Measurements from ENCODE around the gene KRT36.

KRT36 gene

GRCh38 chr17:41462705-41463104 lies 27.0 kb downstream of the KRT36 start:
- TF ChIP-seq, protein P1, sequence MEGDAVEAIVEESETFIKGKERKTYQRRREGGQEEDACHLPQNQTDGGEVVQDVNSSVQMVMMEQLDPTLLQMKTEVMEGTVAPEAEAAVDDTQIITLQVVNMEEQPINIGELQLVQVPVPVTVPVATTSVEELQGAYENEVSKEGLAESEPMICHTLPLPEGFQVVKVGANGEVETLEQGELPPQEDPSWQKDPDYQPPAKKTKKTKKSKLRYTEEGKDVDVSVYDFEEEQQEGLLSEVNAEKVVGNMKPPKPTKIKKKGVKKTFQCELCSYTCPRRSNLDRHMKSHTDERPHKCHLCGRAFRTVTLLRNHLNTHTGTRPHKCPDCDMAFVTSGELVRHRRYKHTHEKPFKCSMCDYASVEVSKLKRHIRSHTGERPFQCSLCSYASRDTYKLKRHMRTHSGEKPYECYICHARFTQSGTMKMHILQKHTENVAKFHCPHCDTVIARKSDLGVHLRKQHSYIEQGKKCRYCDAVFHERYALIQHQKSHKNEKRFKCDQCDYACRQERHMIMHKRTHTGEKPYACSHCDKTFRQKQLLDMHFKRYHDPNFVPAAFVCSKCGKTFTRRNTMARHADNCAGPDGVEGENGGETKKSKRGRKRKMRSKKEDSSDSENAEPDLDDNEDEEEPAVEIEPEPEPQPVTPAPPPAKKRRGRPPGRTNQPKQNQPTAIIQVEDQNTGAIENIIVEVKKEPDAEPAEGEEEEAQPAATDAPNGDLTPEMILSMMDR (IDR thresholded peaks at IDR 0.05; ENCODE audit: borderline replicate concordance, insufficient read depth, low read depth, low read length) = no peak
- no peak overlapping the region for H3K4me3 ChIP-seq (ENCODE audit: low read depth, low read length)

- TF ChIP-seq, protein P1 (IDR thresholded peaks at IDR 0.05; ENCODE audit: borderline replicate concordance, insufficient read depth, low read depth, low read length) = no peak
- H3K4me3 ChIP-seq (ENCODE audit: low read depth, low read length) = no peak overlapping the region
Observed at GRCh38 chr17:41457676-41458075, 32.0 kb downstream of the KRT36 start.

- no peak overlapping the region for H3K4me3 ChIP-seq (ENCODE audit: low read depth, low read length)
Observed at GRCh38 chr17:41456204-41456603, 33.5 kb downstream of the KRT36 start.

DNA sequence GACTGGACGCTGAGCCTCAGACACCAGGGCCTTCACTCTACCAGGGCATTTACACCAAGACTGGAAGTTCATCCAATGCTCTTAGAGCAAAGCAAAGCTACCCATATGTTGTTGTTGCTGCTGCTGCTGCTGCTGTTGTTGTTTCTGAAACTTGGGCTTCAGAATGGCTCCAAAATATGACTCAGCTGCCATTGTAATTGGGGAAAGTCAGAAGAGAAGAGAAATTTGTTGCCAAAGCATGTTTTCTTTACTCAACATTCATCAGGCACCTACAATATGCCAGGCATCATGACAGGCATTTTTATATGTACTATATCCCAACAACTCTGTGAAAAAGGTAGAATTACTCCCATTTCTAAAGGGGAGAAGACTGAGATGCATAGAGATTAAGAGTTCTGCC lies 34.5 kb downstream of the KRT36 start:
- TF ChIP-seq, protein P1 (IDR thresholded peaks at IDR 0.05; ENCODE audit: borderline replicate concordance, insufficient read depth, low read depth, low read length) = no peak

More at GRCh38 chr17:41456204-41456603, 33.5 kb downstream of the KRT36 start:
- TF ChIP-seq, protein P1 (IDR thresholded peaks at IDR 0.05; ENCODE audit: borderline replicate concordance, insufficient read depth, low read depth, low read length) = no peak

DNA sequence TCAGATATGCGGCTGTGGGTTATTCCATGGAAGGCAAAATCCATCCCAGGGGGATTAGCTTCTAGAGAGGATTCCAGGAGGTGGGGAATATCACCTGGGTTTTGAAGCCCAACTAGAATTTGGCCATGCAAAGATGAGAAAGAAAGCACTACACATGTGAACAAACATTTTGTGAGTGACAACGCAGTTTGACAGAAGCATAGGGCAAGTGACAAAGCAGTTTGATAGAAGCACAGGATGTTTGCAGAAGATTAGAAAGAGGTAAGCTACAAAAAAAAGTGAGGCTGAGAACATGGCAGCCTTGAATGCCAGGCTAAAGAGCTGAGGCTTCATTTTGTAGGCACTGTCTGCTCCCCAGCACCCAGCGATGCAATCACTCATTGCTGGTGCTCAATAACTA lies 36.6 kb downstream of the KRT36 start:
- no peak overlapping the region for H3K4me3 ChIP-seq (ENCODE audit: low read depth, low read length)
- TF ChIP-seq, protein P1 (IDR thresholded peaks at IDR 0.05; ENCODE audit: borderline replicate concordance, insufficient read depth, low read depth, low read length) = no peak

More for the DNA sequence above, 34.5 kb downstream of the KRT36 start:
- H3K4me3 ChIP-seq (ENCODE audit: low read depth, low read length) = no peak overlapping the region

GRCh38 chr17:41452281-41452680 lies 37.4 kb downstream of the KRT36 start:
- TF ChIP-seq, protein P1 (IDR thresholded peaks at IDR 0.05; ENCODE audit: borderline replicate concordance, insufficient read depth, low read depth, low read length) = no peak
- no peak overlapping the region for H3K4me3 ChIP-seq (ENCODE audit: low read depth, low read length)

DNA sequence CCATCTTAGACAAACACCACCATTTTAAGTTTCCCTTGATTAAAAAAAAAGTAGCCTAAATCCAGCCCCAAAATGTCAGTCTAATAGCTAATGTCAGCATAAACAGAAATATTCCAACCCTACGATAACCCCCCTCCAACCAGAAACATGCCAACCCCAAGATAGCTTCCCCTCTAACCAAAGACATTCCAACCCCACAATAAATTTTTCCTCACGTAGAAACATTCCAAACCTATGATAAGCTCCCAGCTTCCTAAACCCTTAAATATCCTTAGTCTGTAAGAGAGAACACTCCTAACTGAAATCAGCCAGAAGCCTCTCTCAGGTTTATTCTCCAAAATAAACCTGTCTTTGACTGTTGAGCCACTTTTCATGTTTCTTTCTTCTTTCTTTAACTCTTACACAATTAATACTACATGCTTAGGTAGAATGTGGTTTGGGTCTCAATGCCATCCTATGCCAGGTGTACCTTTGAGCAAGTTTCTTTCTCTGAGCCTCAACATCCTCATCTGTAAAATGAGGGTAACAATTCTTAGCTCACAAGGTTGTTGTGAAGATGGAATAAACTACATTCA lies 38.5 kb downstream of the KRT36 start:
- TF ChIP-seq, protein P1 (IDR thresholded peaks at IDR 0.05; ENCODE audit: borderline replicate concordance, insufficient read depth, low read depth, low read length) = no peak
- H3K4me3 ChIP-seq (ENCODE audit: low read depth, low read length) = no peak overlapping the region
